CD4-positive, alpha-beta T cell treated with Interleukin-12 subunit alpha and Interleukin-12 subunit beta, for 1 hour (primary cell): ENCODE results near the gene LDHD.
A peak's percentile ranks its signal among the peaks of the same experiment; 100 is the strongest.

Experiments
- DNase-seq: peaks from one replicate; pipeline ENCODE4 v3.0.0-alpha.2; 2020

The LDHD gene

DNA sequence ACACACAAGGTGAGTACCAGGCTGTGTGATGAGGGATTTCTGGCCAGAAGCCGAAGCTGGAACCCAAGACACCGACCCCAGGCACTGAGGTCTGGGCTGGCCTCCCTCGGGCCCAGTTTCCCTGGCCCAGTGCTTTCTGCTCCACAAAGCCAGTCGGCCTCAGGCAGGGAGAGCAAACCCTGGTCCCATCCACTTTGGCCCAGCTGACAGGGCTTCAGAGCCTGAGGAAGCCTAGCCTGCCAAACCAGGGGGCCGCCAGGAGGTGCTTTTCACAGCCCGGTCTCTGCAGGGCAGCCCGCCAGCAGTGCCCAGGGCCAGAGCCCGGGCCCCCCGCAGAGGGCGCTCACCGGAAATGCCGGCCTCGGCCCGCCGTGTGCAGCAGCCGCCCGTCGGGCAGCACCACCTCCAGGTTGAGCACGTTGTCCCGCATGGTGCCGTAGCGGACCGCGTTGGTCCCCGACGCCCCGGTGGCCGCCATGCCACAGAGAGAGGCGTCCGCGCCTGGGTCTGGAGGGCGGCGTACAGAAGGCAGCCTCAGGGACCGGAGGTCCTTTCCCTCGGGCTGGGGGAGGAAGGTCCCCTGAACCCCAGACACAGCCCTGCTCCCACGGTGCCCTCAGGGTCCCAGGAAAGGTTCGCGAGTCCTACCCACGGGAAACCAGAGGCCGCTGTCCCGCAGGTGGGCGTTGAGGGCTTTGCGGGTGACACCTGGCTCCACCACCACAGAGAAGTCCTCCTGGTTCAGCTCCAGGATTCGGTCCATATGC is 2.2 kb downstream of the LDHD start:
- no peak for DNase-seq

DNA sequence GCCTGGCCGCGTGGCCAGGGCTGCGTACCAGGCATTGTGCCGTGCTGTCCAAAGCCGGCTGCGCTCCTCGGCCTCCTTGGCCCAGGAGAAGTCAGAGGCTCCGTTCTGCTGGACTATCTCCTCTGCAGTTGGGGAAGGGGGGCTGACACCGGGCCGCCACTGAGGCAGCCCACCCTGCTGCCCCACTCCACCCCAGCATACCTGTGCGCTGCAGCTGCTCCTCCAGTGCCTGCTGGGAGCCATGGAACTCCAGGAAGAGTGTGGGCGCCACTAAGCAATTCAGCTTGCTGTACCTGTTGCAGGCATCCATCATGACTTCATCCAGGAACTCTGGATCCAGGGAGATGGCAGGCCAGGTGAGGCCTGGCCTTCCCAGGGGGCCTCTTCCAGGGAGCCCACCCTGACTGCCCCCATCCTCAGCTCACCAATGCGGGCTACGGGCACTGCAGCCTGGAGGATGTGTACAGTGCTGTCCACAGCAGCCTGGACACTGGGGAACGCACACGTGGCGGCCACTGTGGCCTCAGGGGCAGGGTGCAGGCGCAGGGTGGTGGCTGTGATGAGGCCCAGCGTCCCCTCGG is 2.9 kb downstream of the LDHD start:
- DNase-seq: no peak

DNA sequence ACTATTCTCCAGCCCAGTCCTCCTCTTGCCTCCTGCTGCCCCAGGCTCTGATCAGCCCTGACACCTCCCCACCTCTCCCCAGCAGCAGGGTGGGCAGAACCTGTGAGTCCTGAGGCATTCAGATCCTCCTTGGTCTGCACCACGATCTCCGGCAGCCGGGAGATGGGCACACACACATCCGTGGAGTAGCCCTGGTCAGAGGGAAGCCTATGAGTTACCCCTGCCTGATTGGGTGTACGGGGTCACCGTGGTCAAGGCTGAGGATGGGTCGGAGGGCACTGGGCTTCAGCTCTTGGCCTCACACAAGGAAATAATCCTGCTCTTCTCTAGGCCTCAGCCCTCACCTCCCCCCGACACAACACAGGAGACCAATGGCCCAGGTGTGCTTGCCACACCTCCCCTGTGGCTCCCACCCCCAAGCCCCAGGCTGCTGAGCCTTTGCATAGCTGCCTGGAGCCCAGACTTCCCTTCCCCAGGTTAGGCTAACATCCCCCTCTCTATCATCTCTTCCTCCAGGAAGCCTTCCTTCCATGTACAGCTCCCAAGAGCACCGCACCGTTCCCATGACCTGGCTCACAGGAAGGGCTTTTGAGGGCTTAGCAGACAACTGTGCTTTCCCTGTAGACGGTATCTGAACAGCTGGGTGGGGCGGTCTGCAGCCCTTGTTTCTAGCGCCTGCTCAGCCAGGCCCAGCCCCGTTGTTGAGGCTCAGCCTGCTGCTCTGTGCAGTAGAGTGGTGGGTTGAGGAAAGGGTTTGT is 3.7 kb downstream of the LDHD start:
- DNase-seq: no peak

DNA sequence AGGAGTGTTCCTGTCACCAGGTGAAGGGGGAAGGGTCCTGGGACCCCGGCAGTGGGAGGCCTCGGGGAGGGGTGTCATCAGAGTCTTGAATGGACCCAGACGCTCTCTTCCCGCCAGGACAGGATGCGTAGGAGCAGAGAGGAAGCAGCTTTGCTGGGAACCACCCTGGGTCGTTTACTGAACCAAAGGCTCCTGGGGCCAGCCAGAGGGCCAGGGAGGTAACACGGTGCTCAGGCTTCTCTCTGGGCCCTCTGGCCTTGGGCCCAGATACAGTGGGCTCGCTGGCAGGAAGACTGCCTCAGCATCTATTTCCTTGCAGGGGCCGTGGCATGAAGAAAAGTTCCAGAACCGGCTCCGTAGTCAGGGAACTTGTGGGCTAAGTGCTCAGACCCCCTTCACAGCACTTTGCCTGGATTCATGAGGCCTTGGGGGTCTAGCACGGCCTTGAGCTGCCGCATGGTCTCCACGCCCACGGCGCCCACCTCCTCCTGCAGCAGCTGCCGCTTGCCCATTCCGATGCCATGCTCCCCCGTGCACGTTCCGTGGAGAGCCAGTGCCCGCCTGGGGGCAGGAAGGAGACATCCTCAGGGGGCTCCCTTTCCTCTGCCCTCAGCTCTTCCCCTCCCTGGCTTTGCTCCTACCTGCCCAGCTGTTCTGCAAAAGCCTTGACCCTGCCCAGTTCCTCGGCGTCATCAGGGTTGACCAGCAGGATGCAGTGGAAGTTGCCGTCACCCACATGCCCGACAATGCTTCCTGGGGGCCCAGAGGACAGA is 4.4 kb downstream of the LDHD start:
- no peak for DNase-seq

DNA sequence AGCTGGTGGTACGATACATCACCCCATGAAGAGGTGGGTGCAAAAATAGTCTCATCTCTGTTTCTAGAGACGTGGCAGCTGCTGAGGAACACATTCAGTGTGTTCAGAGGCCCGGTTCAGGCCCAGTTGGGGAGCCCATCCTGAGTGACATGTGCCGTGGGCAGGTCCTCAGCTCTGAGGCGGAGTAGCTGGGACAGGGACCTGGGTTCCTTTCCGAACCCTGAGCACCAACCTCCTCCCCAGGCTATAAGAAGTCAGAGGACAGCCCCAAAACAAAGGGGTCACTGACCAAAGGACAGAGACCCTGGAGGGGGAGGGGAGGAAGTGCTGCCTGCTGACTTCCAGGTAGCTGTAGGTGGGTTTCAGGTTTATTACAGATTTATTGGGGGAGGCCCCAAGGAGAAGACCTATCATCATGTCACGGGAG is 5.1 kb downstream of the LDHD start:
- no peak for DNase-seq

DNA sequence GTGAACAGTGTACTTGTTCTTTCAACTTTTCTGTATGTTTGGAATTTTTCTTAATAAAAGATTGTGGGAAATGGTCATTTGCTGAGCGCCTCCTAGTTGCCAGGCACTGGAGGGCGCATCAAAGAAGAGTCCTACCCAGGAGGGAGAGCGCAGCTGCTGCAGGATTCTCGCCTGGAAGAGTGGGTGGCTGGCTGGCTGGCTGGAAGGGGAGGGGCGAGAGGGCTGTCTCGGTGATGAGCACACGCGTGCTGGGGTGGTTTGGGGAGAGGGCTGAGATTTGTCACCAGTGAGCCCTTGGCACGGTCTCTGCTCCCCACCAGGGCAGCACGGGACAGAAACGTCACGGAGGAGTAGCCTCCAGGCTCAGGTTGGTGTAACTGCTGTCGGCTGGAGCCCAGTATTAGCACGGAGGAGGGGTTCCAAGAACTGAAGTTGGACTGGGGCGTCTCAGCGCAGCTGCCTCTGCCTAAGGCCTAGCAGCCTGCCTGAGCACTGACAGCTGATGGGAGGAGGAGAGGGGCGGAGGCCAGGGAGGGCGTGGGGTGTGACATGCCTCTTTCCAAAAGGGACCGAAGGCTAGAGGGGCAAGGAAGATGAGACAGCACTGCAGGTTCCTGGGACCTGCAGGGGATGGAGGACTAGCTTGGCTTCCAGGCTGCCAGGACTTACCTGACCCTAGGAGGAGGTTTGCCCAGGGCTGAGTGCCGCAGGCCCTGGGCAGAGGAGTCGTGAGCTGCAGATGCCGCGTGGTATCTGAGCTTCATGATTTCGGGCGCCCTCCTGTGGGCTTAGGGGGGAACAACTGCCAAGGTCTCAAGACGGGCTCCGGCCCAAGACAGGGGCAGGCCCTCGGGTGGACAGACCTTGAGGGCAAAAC is 5.7 kb downstream of the LDHD start:
- peak; percentile 83 for DNase-seq

DNA sequence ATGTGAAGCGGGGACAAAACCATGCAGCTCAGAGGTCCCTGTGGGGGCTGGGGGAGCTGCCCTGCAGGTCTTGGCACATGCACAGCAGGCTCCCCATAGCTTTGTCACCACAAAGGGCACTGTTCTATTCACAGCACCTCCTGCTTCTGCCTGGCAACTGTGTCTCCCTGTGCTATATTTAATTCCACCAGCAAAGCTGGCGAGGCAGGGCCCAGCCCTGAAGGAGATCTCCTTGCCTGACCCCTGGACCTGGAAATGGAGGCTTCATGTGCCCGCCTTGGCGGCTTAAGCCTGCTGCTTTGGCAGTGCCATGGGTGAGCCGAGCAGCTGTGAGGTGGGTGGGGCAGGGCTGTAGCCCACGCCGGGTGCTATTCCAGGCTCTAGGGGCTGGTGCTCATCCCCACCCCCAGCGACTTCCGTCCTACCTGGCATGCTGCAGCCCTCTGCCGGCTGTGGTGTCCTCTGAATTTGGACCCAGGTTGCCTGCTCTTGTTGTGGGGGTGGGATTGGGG is 6.8 kb downstream of the LDHD start:
- DNase-seq: no peak

DNA sequence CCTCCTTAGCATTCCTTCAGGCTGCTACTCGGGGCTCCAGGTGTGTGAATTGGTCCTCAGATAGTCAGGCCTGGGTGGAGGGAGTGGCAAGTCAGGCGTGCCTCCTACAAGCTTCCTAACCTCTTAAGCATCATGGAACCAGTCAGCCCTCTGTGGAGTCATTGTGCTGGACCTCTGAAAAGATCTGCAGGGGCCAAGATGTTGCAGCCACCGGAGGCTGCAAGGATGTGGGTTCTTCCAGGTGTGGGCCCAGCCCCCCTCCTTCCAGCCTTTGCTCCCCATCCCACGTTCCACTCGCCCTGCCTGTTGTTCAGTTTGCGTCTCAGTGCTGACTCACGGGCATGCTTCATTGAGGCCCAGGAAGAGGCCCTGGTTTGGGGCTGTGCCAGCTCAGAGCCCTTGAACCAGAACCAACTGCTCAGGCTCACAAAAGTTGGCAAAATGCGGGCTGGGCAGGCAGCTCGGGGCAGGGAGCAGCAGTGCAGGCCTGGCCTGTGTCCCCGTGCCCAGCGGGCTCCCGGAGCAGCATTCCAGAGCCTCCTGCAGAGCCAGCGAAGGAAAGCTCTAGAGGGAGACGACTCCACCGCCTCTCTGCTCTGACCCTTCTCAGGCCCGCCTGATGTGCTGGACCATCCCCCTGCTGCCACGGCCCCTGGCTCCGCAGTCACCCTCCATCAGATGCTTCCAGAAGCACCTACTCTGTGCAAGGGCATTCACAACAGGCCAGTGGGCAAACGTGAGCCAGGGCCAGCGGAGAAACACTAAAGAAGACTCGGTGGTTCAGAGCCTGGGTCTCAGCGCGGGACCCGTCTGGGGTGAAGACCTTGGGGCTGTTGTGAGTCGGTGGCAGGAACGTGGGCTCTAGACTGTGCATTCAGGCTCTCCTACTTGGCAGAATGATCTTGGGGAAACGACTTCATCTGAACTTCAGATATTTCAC is 7.5 kb downstream of the LDHD start:
- DNase-seq: peak; percentile 58

DNA sequence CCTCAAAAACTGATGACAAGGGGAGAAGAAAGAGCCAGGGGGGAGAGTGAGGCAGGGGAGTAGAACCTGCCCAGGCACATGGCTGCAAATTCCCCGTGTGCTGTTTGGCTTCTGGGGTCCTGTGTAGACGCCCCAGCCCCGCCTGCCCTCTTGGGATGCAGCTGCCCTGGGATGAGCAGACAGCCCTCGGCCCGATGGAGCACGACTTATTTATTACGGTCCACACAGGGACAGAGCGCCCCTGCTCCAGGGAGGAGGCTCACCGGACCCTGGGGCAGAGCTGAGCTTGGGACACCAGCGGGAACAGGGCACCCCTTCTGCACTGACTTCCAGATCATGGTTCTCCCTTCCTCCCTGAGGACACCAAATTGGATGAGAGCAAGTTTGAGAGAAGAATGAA is 9.1 kb downstream of the LDHD start:
- no peak for DNase-seq

DNA sequence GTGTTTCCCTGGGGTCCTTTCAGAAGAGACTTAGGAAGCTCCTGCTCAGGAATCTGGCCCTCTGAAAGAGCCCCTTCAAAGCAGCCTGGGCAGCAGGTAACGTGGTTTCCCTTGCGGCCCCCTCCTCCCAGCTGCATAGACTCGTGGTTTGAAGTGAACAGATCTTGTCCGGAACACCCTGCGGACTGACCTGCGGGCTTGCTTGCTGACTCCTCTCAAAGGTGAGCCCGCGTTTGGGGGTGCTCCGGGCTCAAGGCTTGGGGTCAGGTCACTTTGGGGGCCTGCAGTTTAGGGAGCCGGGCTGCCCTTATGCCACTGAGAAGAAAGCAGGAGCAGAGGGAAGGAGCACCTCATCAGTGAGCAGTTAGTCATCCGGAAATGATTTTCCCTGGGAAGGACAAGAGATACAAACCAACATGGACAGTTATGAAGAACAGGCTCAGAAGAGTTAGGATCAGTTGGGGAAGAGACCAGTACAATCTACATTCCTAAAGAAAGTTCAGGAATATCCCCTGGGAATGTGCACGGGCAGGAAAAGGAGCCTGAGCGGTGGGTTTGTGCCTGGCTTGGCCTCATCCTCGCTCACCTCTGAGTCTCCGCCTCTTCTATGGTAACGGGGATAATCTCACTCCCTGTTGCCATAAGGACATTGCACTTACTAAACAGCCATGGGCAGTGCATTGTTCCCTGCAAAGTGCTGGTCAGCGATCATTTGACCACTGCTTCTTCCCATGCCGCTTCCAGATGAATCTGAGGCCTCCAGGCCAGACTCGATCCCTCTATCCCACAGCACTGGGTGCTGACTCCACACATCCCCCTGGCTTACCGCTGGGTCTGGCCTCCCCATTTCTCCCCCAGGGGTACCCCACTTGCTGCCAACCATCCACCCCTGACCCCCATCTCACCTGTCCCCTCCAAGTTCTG is 10.0 kb downstream of the LDHD start:
- DNase-seq: no peak

DNA sequence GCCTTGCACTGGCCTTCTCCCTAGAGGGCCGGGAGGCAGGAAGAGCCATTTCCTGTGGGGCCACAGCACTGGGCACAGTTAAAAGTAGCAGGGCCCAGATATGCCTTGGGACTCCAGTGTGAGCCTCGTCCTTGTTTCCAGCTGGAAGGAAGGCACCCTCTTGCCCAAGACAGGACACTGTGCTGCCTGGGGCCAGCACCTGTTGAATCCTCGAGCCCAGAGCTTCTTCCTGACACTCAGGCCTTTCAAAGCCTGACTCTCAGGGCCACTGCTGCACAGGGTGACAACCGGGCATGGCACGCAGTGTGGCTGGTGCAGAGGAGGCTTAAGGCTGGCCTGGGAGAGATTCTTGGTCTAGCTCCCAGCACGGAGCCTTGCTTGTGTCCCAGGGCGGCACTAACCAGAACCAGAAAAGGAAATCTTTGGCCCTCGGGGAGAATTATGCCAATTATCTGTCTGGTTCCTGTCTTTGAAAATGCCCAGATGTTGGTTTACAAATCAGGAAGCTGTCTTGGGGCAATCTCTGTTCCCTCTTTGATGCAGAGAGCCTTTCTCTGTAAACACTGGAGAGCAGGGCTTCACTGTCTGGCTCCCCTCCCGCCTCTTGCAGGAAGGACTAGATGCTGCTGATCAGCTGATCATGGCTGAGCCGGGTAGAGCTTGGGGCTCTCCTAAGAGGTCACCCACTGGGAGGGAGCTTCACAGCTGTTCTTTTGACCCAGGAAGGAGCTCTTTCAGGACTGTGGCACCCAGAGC is 11.1 kb downstream of the LDHD start:
- peak; percentile 25 for DNase-seq

DNA sequence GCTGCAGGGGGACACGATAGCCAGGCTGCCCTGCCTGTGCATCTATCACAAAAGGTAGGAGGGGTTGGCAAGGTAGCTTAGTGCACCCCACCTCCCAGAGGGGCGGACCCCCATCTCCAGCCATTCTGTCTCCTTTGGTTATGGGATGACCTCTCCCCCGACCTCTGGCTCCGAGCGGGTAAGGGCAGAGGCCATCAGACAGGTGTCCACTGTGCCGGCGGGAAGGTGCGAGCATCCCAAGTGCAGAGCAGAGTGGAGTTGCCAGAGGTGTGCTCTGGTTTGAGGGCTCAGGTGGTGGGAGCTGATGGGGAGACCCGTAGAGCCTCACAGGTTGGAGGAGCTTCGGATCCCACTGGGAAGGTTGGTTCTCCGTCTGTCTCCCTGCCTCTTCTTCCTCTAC is 11.7 kb downstream of the LDHD start:
- DNase-seq: no peak

DNA sequence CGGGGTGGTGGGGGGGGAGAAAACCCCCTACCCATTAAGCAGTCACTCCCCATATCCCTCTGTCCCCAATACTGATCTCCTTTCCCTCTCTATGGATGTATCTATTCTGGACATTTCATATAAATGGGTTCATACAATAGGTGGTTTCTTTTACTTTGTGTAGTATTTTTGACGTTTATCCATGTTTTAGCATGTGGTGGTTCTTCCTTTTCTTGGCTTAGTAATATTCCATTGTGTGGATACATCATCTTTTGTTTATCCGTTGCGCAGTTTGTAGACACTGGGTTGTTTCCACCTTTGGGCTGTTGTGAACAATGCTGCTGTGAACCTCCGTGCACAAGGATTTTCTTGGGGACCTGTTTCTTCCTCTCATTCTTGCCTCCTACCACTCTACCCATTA is 12.6 kb downstream of the LDHD start:
- no peak for DNase-seq

DNA sequence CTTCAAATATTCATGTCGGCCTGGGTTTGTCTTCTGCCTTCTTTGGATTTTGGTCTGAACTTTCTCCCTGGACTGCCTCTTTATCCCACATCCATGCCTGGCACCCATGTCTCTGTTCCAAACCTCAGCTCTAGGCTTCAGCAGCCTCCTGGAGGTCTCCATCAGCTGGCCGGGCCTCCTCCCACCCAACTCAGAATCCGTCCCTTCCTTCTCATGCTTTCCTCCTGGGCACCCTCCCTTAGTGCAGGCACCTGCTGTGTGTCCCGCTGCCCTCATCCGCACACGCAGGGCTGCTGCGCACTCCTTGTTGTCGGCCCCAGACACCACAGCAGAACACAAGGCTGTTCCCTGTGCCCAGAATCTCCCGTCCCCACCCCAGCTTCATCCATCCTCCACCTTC is 14.0 kb downstream of the LDHD start:
- no peak for DNase-seq

DNA sequence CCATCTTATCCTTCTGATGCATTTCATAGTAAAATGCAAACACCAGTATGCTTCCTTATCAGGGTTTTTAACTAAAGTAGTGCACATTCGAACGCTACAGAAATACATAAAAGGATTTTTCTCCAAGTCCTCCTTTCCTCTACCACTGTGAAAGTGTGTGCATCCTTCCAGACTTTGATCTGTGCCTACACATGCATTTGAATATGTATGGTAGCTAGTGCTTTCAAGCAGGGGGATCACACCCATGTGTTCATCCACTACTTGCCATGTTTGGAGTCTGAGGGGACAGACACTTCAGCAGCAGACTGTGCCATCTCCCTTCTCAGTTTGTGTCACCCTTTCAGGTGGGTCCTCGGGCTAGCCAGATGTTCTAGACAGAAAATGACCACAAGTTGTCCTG is 14.9 kb downstream of the LDHD start:
- DNase-seq: no peak

DNA sequence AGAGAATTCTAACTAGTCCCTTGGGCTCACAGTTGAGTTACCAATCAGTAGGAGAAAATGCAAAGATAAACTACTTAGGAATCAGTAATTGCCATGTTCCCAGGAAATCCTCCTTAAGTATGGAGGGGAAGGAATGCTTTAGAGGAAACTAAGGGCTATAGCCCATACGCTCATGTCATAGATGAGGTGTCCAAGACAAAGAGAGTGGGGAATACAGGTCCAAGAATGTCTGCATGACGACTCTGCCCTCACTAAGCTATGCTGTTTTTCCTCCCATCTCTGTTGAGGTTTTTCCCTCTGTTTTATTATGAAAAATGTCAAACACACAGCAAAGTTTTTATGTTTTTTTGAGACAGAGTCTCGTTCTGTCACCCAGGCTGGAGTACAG is 16.0 kb downstream of the LDHD start:
- DNase-seq: no peak

DNA sequence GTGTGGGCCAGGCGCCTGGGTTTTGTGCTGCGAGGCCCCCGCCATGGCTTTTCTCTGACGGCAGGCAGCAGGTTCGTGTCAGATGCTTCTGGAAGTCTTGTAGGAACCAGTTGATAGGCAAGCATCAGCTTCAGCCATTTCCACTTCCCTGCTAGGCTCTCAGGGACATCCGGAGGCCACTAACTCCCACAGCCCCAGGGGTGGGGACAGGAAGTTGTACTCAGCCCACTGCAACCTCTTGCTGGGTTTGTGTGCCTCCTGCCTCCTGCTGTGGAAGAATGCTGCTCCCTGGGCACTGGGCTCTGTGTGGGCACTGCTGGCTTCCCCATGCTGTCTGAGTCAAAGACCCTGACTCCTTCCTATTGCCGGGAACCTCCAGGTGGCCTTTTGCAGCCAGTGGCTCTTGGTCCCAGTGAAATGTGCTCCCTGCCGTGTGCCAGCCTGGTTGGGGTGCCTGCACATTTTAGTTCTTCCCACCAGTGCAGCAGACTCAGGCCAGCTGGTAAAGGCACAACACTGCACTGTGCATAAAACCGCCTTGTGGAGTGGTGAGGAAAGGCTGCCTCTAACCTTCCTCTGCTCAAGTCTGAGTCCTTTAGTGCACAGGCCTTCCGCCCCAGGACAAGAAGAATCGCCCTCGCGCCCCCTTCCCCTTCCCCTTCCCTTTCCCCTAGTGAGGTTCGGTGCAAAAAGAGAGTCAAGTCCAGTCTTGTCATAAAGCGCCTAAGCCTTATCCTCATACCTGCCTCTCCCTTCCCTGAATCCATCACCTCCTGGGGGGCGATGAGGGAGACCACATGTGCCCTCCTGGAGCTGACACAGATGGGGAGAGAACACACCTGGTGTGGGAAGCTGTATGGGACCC is 16.6 kb downstream of the LDHD start:
- DNase-seq: peak; percentile 44

DNA sequence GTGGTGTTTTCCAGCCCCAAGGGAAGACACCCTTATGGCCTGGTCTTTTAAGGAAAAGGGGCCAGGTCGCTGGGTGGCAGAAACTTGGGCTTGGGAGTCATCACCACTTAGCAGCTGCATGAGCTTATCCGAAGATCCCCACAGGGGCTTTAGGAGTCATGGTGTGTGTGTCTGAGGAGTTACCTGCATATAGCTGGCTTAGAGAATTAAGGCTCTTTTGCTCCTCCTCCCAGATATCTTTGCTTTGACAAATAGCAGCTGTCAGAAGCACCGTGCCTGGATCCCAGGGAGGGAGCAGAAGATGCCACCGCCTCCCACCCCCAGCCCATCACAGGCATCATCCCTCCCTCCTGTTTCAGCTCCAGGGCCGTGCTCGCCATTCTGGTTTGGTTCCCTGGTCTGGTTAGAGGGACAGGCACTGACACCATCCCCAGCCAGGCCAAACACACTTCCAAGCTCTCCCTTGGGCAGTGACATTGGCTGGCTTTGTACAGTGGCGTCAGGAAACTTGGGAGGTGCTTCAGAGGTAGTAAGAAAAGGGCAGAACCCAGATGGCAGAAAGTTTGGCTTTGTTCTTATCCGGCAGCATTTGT is 17.4 kb downstream of the LDHD start:
- DNase-seq: no peak
